Posterior vena cava (tissue), 2 donors: ENCODE measurements around the gene ZNF346. TPM values are rescaled to one million over a fixed set of nuclear protein-coding genes. Genes with fewer than 3 reads are reported as not detected.

Experiments
- total RNA-seq, 2 donors: library from RNA; stranded (reverse); fragmentation: NEBNext Ultra II Directional; extraction: Animal tissue kit (Norgen Biotek cat#: 25700); gene quantifications; one replicate each; pipeline ENCODE4 v1.2.1, GENCODE V29; 2021
- donor health status: DM: yes; HTN: yes; CAD: no.
- donor health status: DM: yes; HTN: yes; CAD: no.

ZNF346 gene
- total RNA-seq, 2 donors from 2014 or later, result 11.6 to 12.5 TPM

Other genes starting within 250 kb of the ZNF346 start
- 1 to 10 TPM in 1 of 2 donors, under 1 TPM in 1; 0.74 to 1.0 TPM for gene UNC5A, start 212.1 kb upstream of the ZNF346 start, total RNA-seq
- gene HK3, start 123.3 kb upstream of the ZNF346 start, total RNA-seq, result 10 to 100 TPM; 16.9 to 36.2 TPM
- gene UIMC1, start 15.9 kb upstream of the ZNF346 start, total RNA-seq, result 10 to 100 TPM; 33.1 to 41.4 TPM
- gene FGFR4, start 64.2 kb downstream of the ZNF346 start, total RNA-seq, result 1 to 10 TPM; 1.0 to 1.5 TPM
- 10 to 100 TPM; 60.5 to 67.6 TPM for gene NSD1, start 111.1 kb downstream of the ZNF346 start, total RNA-seq